Measurements from ENCODE around the gene SLC35B4.
A peak's percentile ranks its signal among the peaks of the same experiment; 100 is the strongest.

SLC35B4 gene

DNA sequence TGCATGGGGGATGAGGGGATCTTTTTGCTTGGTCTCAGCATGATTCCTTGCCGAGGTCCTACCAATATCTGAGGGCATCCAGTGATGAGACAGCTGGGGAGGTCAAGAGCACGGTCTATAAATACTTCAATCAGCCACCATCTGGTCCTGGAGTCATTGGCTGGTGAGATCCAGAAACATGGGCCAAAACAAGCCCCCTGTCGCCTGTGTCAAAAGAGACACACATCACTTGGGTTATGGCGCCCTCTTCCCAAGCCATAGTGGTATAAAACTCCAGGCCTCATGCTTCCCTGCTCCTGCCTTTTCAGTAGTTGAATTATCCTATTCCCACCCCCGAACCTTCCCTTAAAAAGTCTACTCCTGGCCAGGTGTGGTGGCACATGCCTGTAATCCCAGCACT lies 60.9 kb downstream of the SLC35B4 start:
- no peak for TF ChIP-seq RAD21 (IDR thresholded peaks at IDR 0.05; ENCODE audit: low read depth)
- TF ChIP-seq ZBTB7A (IDR thresholded peaks at IDR 0.05; ENCODE audit: low read depth), result no peak

DNA sequence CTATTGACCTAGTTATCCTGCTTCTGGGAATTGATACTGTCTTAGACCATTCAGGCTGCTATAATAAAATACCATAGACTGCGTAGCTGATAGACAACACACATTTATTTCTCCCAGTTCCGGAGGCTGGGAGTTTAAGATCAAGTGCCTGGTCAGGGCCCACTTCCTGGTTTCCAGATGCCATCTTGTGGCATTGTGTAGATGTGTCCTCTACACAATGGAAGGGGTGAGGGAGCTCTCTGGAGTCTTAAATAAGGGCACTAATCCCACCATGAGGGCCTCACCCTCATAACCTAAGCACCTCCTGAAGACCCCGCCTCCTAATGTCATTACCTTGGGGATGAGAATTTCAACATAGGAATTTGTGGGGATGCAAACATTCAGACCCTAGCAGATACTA lies 62.4 kb downstream of the SLC35B4 start:
- TF ChIP-seq EP300 (IDR thresholded peaks at IDR 0.05; ENCODE audit: borderline replicate concordance) (no peak), TEAD4 (IDR thresholded peaks at IDR 0.05) (no peak), CEBPB (IDR thresholded peaks at IDR 0.05) (no peak), ZBTB7A (IDR thresholded peaks at IDR 0.05; ENCODE audit: low read depth) (no peak), FOXM1 (IDR thresholded peaks at IDR 0.05; ENCODE audit: borderline replicate concordance, low read depth) (no peak), RAD21 (IDR thresholded peaks at IDR 0.05; ENCODE audit: low read depth) (peak; percentile 38)
- TF ChIP-seq, protein P1, sequence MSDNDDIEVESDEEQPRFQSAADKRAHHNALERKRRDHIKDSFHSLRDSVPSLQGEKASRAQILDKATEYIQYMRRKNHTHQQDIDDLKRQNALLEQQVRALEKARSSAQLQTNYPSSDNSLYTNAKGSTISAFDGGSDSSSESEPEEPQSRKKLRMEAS (IDR thresholded peaks at IDR 0.05), result no peak

DNA sequence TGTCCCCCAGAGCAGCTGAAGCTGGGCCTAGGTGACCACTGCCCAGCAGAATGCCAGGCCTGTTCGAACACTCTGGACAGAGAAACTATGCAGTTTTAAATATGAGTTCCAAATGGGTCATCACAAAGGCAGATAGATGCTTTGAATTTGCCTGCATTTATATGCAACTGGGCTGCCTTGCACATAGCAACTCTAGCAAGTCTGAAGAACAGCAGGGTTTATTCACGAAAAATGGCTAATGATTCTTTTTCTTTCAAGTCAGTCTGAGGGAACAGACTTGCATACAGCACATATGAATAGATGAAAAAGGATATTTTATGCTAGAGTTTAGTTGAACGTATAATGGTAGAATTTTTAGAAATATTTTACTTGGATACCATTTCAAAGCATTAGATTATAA lies 68.5 kb downstream of the SLC35B4 start:
- TF ChIP-seq, protein P1 (IDR thresholded peaks at IDR 0.05), result no peak
- no peak for TF ChIP-seq EGR1 (IDR thresholded peaks at IDR 0.05)
- TF ChIP-seq, protein P2, sequence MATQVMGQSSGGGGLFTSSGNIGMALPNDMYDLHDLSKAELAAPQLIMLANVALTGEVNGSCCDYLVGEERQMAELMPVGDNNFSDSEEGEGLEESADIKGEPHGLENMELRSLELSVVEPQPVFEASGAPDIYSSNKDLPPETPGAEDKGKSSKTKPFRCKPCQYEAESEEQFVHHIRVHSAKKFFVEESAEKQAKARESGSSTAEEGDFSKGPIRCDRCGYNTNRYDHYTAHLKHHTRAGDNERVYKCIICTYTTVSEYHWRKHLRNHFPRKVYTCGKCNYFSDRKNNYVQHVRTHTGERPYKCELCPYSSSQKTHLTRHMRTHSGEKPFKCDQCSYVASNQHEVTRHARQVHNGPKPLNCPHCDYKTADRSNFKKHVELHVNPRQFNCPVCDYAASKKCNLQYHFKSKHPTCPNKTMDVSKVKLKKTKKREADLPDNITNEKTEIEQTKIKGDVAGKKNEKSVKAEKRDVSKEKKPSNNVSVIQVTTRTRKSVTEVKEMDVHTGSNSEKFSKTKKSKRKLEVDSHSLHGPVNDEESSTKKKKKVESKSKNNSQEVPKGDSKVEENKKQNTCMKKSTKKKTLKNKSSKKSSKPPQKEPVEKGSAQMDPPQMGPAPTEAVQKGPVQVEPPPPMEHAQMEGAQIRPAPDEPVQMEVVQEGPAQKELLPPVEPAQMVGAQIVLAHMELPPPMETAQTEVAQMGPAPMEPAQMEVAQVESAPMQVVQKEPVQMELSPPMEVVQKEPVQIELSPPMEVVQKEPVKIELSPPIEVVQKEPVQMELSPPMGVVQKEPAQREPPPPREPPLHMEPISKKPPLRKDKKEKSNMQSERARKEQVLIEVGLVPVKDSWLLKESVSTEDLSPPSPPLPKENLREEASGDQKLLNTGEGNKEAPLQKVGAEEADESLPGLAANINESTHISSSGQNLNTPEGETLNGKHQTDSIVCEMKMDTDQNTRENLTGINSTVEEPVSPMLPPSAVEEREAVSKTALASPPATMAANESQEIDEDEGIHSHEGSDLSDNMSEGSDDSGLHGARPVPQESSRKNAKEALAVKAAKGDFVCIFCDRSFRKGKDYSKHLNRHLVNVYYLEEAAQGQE (IDR thresholded peaks at IDR 0.05; ENCODE audit: low read depth), result no peak
- TF ChIP-seq CEBPB (IDR thresholded peaks at IDR 0.05), result no peak
- no peak for TF ChIP-seq CREB1 (IDR thresholded peaks at IDR 0.05; ENCODE audit: low read depth)
- no peak for TF ChIP-seq RAD21 (IDR thresholded peaks at IDR 0.05; ENCODE audit: low read depth)
- TF ChIP-seq TEAD4 (IDR thresholded peaks at IDR 0.05), result no peak
- no peak for TF ChIP-seq TAF1 (IDR thresholded peaks at IDR 0.05; ENCODE audit: low read depth)
- no peak for TF ChIP-seq TCF12 (IDR thresholded peaks at IDR 0.05; ENCODE audit: low read depth)
- TF ChIP-seq NFIC (IDR thresholded peaks at IDR 0.05), result no peak
- TF ChIP-seq, protein P3, sequence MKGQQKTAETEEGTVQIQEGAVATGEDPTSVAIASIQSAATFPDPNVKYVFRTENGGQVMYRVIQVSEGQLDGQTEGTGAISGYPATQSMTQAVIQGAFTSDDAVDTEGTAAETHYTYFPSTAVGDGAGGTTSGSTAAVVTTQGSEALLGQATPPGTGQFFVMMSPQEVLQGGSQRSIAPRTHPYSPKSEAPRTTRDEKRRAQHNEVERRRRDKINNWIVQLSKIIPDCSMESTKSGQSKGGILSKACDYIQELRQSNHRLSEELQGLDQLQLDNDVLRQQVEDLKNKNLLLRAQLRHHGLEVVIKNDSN (IDR thresholded peaks at IDR 0.05), result no peak
- no peak for TF ChIP-seq ZBTB7A (IDR thresholded peaks at IDR 0.05; ENCODE audit: low read depth)
- no peak for TF ChIP-seq EP300 (IDR thresholded peaks at IDR 0.05; ENCODE audit: borderline replicate concordance)
- no peak for TF ChIP-seq YY1 (IDR thresholded peaks at IDR 0.05; ENCODE audit: low read depth)
- no peak for TF ChIP-seq FOXM1 (IDR thresholded peaks at IDR 0.05; ENCODE audit: borderline replicate concordance, low read depth)

DNA sequence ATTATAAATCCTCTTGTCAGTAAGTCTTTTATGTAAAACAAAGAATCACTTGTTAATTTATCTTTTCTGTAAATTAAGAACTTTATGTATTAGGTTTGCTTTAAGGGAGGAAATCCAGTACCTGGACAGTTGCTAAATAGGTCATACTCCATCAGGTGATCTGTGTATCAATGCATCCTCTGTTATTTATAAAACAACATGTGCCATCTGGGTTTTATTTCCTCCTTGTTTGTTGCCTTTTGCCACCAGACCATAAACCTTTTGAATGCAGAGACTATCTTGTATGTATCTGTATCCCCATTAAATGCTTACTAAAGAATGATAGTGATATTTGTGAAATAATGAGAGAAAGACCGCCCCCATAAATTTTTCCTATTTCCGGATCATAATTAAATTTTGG lies 70.0 kb downstream of the SLC35B4 start:
- TF ChIP-seq TCF12 (IDR thresholded peaks at IDR 0.05; ENCODE audit: low read depth) (no peak), RAD21 (IDR thresholded peaks at IDR 0.05; ENCODE audit: low read depth) (no peak), EP300 (IDR thresholded peaks at IDR 0.05; ENCODE audit: borderline replicate concordance) (no peak), CEBPB (IDR thresholded peaks at IDR 0.05) (no peak), NFIC (IDR thresholded peaks at IDR 0.05) (no peak), CREB1 (IDR thresholded peaks at IDR 0.05; ENCODE audit: low read depth) (no peak), FOXM1 (IDR thresholded peaks at IDR 0.05; ENCODE audit: borderline replicate concordance, low read depth) (no peak), ZBTB7A (IDR thresholded peaks at IDR 0.05; ENCODE audit: low read depth) (no peak)

DNA sequence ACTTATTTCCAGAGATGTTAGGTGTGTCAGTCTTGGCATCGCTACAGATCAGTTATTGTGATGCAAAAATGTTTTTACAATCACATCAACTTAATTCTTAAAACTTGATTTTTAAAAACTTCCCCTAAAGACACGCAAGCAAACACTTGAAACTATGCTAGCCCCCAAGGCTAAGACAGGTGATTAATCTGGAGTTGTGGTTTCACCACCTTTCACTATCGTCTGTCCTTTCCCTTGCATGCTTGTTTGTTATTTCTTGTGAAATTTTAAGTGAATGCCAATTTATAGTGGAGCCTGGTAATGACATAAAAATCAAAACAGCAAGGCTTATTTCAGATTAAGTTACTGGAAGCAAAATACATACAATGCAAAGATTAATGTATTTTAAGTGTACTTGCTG lies 70.4 kb downstream of the SLC35B4 start:
- TF ChIP-seq TAF1 (IDR thresholded peaks at IDR 0.05; ENCODE audit: low read depth) (no peak), ZBTB7A (IDR thresholded peaks at IDR 0.05; ENCODE audit: low read depth) (no peak), EP300 (IDR thresholded peaks at IDR 0.05; ENCODE audit: borderline replicate concordance) (no peak), YY1 (IDR thresholded peaks at IDR 0.05; ENCODE audit: low read depth) (no peak), TEAD4 (IDR thresholded peaks at IDR 0.05) (no peak), CREB1 (IDR thresholded peaks at IDR 0.05; ENCODE audit: low read depth) (no peak)
- TF ChIP-seq, protein P1 (IDR thresholded peaks at IDR 0.05), result no peak

DNA sequence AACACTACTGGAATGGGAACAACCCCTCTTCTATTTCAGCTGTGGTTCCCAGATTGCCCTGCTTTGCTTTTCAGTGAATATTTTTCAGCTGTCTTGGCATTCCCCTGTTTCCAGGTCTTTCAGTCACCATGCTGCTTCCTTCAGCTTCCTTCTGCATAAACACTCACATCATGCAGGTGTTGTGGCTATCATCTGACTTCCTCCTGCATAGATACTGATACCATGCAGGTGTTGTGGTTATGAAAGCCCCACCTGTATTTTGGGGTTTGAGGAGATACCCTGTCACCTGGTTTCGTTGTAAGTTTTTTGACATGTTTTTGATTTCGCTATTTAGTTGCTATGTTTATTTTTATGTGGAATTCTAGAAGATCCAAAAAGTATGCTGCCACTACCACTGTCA lies 71.5 kb downstream of the SLC35B4 start:
- TF ChIP-seq, protein P3 (IDR thresholded peaks at IDR 0.05), result no peak
- no peak for TF ChIP-seq NFIC (IDR thresholded peaks at IDR 0.05)
- TF ChIP-seq TCF12 (IDR thresholded peaks at IDR 0.05; ENCODE audit: low read depth), result no peak
- TF ChIP-seq, protein P1 (IDR thresholded peaks at IDR 0.05), result no peak
- no peak for TF ChIP-seq YY1 (IDR thresholded peaks at IDR 0.05; ENCODE audit: low read depth)
- TF ChIP-seq TAF1 (IDR thresholded peaks at IDR 0.05; ENCODE audit: low read depth), result no peak
